Endothelial cell (in vitro differentiated cells): ENCODE measurements around the gene RAD51B. TPM values are rescaled to one million over a fixed set of nuclear protein-coding genes. Genes with fewer than 3 reads are reported as not detected.

Source experiments
- DNase-seq: peaks from one replicate; pipeline ENCODE4 v3.0.0; 2021; ENCODE audit warnings: low spot score
- H3K27ac Mint-ChIP-seq: one replicate; pipeline ENCODE4 v1.8.0; 2021; ENCODE audit warnings: mixed read lengths, inconsistent platforms; ENCODE audit not compliant: unreplicated experiment
- H3K27me3 Mint-ChIP-seq: one replicate; pipeline ENCODE4 v1.8.0; 2021; ENCODE audit warnings: mild to moderate bottlenecking, moderate library complexity, mixed read lengths, inconsistent platforms; ENCODE audit not compliant: unreplicated experiment
- H3K36me3 Mint-ChIP-seq: one replicate; pipeline ENCODE4 v1.8.0; 2021; ENCODE audit warnings: mild to moderate bottlenecking, low read depth, mixed read lengths, inconsistent platforms; ENCODE audit not compliant: unreplicated experiment
- H3K4me1 Mint-ChIP-seq: one replicate; pipeline ENCODE4 v1.8.0; 2021; ENCODE audit warnings: mild to moderate bottlenecking, mixed read lengths, inconsistent platforms; ENCODE audit not compliant: unreplicated experiment
- H3K4me3 Mint-ChIP-seq: one replicate; pipeline ENCODE4 v1.8.0; 2021; ENCODE audit warnings: mild to moderate bottlenecking, mixed read lengths, inconsistent platforms; ENCODE audit not compliant: unreplicated experiment
- H3K9me3 Mint-ChIP-seq: one replicate; pipeline ENCODE4 v1.8.0; 2021; ENCODE audit warnings: mixed read lengths, inconsistent platforms; ENCODE audit not compliant: unreplicated experiment
- CTCF ChIP-seq: fragments of 200-600 bp; sonication (generic); IDR thresholded peaks from one replicate; pipeline ENCODE4 v1.5.0; 2021; ENCODE audit warnings: antibody characterized with exemption; ENCODE audit not compliant: unreplicated experiment
- total RNA-seq: library from RNA; stranded (reverse); fragmentation: NEBNext Ultra II Directional; extraction: Animal tissue kit (Norgen Biotek cat#: 25700); gene quantifications from one replicate; pipeline ENCODE4 v1.2.1, GENCODE V29; 2021; ENCODE audit not compliant: unreplicated experiment

The RAD51B gene
- total RNA-seq, 1 donor from 2014 or later, result 23.5 TPM

GRCh38 chr14:67859169-67859749, 39.7 kb downstream of the RAD51B start:
- no peak for DNase-seq
- peaks cover 10% of the 10 kb centered on the region for H3K4me1 Mint-ChIP-seq
- H3K36me3 Mint-ChIP-seq, result no peaks in the 10 kb centered on the region
- no peak overlapping the region for H3K4me3 Mint-ChIP-seq
- H3K27ac Mint-ChIP-seq, result no peak overlapping the region
- no peaks in the 10 kb centered on the region for H3K27me3 Mint-ChIP-seq
- H3K9me3 Mint-ChIP-seq, result no peaks in the 10 kb centered on the region
- TF ChIP-seq CTCF, result no peak

- no peak overlapping the region for H3K27ac Mint-ChIP-seq
- no peak for TF ChIP-seq CTCF
- H3K9me3 Mint-ChIP-seq, result peaks cover 5% of the 10 kb centered on the region
- DNase-seq, result no peak
- peaks cover 10% of the 10 kb centered on the region for H3K4me1 Mint-ChIP-seq
- H3K36me3 Mint-ChIP-seq, result peaks cover 18% of the 10 kb centered on the region
- no peaks in the 10 kb centered on the region for H3K27me3 Mint-ChIP-seq
- H3K4me3 Mint-ChIP-seq, result no peak overlapping the region
Measured at GRCh38 chr14:67863223-67863622, 43.6 kb downstream of the RAD51B start.

DNA sequence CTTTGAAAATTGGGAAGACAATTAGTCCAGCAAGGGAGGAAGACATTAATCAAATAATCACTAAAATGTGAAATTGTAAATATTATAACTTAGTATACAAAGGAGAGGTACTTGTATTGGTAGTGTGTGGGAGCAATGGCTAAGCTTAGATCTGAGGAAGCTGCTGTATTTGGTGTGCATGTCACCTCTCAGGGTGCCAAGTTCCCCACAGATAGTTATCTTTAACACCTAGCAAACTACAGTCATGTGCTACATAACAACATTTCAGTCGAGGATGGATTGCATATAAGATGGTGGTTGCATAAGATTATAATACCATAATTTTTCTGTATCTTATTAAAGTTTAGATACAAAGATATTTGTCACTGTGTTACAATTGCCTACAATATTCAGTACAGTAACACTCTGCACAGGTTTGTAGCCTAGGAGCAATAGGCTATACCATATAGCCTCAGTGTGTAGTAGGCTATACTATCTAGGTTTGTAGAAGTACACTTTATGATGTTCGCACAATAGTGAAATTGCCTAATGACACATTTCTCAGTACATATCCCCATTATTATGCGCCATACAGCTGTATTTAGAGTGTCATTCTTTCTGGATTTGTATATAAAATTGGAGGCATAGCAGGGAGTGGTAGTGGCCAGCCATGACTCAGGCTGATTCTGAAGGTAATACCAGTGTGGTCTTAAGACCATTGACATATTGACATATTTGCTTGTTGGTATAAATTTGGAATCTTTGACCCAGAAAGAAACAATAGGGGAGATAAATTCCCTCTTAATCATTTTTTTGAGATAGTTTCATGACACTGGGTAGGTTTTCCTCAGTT, 55.8 kb downstream of the RAD51B start:
- peaks cover 3% of the 10 kb centered on the region for H3K4me1 Mint-ChIP-seq

GRCh38 chr14:67879026-67879425, 59.4 kb downstream of the RAD51B start:
- TF ChIP-seq CTCF, result no peak
- no peak overlapping the region for H3K27ac Mint-ChIP-seq
- no peak overlapping the region for H3K4me3 Mint-ChIP-seq
- H3K36me3 Mint-ChIP-seq, result no peaks in the 10 kb centered on the region
- no peaks in the 10 kb centered on the region for H3K9me3 Mint-ChIP-seq
- H3K4me1 Mint-ChIP-seq, result peaks cover 7% of the 10 kb centered on the region
- no peak for DNase-seq
- H3K27me3 Mint-ChIP-seq, result no peaks in the 10 kb centered on the region

More for the DNA sequence above, 55.8 kb downstream of the RAD51B start:
- Mint-ChIP-seq H3K4me3 (no peak overlapping the region), H3K36me3 (no peaks in the 10 kb centered on the region), H3K27me3 (no peaks in the 10 kb centered on the region), H3K9me3 (no peaks in the 10 kb centered on the region), H3K27ac (no peak overlapping the region)
- DNase-seq, result no peak
- TF ChIP-seq CTCF, result no peak

- no peaks in the 10 kb centered on the region for H3K27me3 Mint-ChIP-seq
- H3K4me3 Mint-ChIP-seq, result no peak overlapping the region
- no peak for DNase-seq
- H3K9me3 Mint-ChIP-seq, result no peaks in the 10 kb centered on the region
- peaks cover 13% of the 10 kb centered on the region for H3K4me1 Mint-ChIP-seq
- no peak for TF ChIP-seq CTCF
- no peaks in the 10 kb centered on the region for H3K36me3 Mint-ChIP-seq
- no peak overlapping the region for H3K27ac Mint-ChIP-seq
Measured at GRCh38 chr14:67881225-67881624, 61.6 kb downstream of the RAD51B start.
